Suprapubic skin (tissue), 3 donors: ENCODE results near the gene LCAT.

Experiments
- CTCF ChIP-seq, 2 donors: fragments of 200-600 bp in 1 of 2; fragments of 450-650 bp in 1 of 2; sonication (generic) in 1 of 2; IDR thresholded peaks; one replicate each; pipeline ENCODE4 v1.5.1; 2016 to 2019; ENCODE audit warnings: antibody characterized with exemption in 2 of 2, mild to moderate bottlenecking in 1 of 2, moderate library complexity in 1 of 2
- POLR2A ChIP-seq, 2 donors: fragments of 450-650 bp; IDR thresholded peaks; one replicate each; pipeline ENCODE4 v1.6.1; 2017; ENCODE audit warnings: antibody characterized with exemption in 2 of 2, mild to moderate bottlenecking in 2 of 2, moderate library complexity in 2 of 2

GRCh38 chr16:67941469-67942199 lies 2.3 kb downstream of the LCAT start:
- TF ChIP-seq POLR2A (IDR thresholded peaks at IDR 0.05) (no peak), CTCF (IDR thresholded peaks at IDR 0.05) (no peak)
